HL-60/S4 treated with retinoic acid at 250 ng/mL for 4 days and 3 days (cell line): ENCODE data around the gene PRX.
"Not testable (repeated sequence)": the region's sequence is repeated elsewhere in the genome, so short reads cannot be mapped to it uniquely, and the experiment has no call there.

Source experiments
- in situ Hi-C: fragments of 300-500 bp; cut with MboI; formaldehyde crosslinking; loops from 2 replicates; pipeline ENCODE4 v1.7.0; 2022; ENCODE audit warnings: low sequenced_read_pairs

Gene PRX

DNA sequence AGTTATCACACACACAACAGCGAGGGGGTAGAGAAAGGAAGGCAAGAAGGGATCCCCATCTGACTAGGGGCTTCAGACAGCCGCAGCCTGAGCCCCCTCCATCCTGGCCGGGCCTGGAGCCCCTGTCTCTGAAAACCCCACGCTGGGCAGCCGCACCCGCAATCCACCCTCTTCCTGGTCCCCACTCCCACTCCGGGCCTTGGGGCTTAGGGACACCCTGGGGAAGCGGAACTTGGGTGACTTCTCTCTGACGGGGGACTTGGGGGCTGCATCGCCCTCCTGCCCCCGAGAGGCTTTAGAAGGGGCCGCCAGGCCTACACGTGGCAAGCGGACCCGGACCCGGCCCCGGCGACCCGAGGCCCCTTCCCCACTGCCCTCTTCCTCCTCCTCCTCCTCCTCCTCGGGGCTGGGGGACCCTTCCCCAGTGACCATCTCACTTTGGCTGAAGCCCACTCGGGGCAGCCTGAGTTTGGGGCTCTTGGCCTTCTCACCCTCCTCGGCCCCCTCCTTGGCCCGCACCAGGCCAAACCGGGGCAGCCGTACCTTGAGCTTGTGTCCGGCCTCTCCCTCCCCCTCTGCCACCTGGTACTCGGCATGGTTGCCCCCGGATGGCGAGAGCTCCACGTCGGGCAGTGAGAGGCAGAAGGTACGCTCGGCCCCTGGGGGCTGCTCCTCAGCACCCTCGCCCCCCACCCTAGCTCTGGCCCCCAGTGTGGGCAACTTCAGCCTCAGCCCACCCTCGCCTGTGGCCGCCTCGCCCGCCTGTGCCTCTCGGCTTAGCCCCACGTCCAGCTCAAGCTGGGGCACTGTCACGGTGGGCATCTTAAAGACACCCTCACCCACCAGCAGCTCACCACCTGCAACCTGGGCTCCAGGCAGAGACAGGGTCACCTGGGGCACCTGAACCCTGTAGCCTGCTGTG is 19.0 kb downstream of the PRX start:
- in situ Hi-C loops: no loop called here

DNA sequence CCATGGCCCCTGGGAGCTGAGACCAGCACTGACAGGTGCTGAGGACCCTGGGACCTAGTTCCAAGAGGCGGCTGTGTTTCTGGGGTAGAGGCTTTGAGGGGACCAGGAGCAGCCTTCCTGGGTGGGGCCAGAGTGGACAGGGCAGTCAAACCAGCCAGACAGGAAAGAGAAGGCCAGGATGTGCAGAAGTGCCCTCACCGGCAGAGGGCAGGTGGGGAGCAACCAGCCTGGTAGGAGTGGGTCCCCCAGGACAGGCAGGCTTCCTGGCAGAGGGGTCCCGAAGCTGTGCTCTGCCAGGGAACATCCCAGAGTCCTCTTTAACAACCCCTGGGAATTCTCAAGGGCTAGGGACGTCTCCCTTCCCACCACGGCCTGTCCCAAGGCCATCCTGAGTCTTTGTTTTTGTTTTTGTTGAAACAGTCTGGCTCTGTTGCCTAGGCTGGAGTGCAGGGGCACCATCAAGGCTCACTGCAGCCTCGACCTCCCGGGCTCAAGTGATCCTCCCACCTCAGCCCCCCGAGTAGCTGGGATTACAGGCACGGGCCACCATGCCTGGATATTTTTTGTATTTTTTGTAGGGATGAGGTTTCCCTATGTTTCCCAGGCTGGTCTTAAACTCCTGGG is 20.2 kb downstream of the PRX start:
- in situ Hi-C loops: no loop called here

DNA sequence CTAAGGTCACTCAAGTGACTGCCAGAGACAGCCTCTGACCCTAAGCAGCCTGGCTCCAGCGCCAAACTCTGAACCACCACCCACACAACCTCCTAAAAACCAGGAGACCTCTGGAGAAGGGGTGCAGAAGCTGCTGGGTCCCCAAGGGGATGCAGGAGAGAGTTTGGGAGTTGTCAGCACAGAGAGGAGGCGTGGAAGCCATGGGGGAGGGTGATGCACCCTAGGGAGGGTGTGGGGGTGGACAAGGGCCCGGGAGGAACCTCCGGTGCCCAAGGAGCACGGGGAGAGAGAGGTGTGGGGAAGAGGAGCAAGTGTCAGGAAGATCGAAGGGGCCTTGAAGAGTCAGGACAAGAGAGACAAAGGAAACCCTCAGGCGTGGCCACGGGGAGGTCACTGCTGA is 21.1 kb downstream of the PRX start:
- in situ Hi-C loops: no loop called here

DNA sequence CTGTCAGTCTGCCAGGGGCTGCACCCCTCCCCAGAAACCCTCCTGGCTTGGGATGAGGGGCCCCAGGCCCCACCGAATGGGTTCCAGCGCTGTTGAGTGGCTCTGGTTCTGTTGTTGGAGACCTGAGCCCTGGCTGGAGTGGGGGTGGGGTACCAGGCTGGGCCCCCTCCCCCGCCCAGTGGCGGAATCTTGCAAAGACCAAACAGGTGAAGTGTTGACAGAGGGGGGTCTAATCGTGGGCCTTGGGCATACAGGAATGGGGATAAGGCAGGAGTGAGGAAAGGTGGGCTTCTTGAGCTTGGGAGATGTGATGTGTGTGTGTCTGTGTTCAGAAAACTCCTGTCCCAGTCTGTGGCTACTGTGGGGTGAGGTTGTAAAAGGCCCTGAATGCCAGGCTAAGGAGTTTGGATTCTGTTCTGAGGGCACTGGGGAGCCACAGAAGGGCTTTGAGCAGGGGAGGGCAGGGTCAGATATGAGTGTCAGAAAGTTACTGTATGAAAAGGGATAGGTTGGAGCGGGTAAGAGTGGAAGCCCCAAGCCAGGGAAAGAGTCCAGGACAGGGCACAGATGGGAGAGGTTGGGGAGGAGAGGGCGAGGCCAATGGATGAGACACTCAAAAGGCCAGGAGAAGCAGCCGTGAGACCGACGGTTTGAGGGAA is 23.0 kb downstream of the PRX start, which contains the start of gene HIPK4:
HIPK4 (minus strand) TSS at position 98 of the 659 bp plus-strand sequence. CDS start 279 bp downstream, outside the sequence.
- in situ Hi-C loops: no loop called here

DNA sequence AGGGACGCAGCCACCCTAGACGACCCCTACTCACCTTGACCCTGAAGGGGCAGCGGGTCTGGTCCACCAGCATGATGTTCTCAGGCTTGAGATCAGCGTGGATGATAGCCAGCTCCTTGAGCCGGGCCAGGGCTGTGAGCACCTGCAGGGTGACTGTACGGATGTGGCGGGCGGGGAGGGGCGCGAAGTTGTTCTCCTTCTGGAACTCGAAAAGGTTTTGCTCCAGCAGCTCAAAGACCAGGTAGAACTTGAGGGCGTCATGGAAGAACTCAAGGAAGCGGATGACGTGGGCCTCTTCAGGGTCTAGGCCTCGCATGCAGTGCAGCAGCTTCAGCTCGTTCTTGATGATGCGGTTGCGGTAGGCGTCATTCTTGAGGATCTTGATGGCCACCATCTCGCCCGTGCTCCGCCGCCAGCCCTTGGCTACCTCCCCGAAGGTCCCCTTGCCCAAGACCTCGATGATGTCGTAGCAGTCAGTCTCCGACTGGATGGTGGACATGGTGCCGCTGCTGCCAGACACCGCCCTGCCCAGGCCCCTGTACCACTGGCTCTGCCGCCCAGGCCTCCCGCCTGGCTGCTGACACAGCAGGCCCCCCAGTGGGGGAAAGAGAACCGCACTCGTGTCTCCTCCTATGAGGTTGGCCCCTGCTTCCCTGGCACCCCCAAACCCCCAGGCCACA is 23.6 kb downstream of the PRX start:
- in situ Hi-C loops: no loop called here

DNA sequence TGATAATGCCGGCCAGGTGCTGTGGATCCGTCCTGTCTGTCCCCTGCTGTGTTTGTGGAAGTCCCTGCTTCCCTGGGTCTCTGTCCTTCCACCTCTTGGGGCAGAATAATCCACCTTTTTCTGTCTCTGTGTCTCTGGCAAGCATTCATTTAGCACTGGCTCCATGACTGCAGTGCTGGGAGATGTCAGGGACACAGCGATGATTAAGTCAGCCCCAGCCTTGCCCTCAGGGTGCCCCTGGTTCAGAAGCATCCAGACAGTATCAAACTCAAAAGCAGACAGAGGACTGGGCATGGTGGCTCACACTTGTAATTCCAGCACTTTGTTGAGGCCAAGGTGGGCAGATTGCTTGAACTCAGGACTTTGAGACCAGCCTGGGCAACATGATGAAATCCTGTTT is 24.7 kb downstream of the PRX start:
- in situ Hi-C loops: no loop called here

DNA sequence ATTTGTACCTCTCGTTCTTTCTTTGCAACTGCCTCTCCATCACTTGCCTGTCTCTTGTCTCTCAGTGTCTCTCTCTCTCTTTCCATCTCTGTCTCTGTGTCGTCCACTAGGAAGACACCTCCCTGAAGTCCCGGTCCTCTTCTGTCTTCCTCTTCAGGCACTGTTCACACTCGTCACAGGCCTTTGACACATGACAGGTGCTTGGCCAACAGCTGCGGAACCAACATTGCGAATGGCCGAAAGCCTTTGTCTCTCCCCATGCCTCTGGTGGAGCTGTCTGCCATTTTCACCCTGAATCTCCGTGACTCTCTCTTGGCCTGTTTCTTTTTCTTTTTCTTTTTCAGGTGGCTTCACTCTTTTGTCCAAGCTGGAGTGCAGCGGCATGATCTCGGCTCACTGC is 26.0 kb downstream of the PRX start:
- in situ Hi-C loops: no loop called here

DNA sequence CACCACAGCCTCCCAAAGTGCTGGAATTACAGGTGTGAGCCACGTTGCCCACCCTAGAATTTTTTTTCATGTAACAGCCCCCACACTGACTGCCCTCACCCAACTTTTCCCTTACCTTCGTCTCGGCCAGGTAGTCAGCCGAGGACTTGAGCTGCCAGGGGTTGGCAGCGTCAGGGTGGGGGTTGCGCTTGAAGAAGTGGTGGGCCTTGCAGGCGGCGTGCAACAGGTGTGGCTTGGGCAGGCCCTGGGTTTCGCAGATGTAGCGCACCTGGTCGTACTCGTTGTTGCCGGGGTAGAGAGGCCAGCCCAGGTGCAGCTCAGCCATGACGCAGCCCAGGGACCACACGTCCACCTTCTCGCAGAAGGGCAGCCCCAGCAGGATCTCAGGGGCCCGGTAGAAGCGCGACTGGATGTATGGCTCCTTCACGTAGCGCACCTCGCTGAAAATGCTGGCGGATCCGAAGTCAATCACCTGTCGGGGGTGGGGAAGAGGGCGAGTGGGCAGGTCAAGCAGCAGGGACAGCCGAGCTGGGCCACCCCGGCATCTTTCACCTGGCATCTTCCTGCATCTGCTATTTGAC is 29.4 kb downstream of the PRX start:
- in situ Hi-C loops: no loop called here

DNA sequence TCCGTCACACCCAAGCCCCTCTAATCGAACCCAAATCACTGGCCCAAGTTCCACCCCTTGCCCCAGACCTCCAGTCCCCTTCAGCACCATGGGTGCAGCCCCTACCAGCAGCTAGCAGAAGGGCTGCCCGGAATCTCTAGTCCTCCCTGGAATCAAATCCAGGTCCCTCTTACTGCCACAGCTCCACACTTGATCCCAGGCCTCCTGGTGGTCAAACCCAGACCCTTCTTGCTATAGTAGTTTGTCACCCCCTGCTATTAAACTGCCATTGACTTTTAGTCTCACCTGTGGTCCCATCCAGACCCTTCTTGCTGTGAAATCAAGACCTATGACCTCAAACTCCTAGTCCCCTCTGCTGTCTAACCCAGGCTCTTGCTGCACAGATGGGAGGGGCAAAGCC is 31.9 kb downstream of the PRX start:
- in situ Hi-C loops: no loop called here

DNA sequence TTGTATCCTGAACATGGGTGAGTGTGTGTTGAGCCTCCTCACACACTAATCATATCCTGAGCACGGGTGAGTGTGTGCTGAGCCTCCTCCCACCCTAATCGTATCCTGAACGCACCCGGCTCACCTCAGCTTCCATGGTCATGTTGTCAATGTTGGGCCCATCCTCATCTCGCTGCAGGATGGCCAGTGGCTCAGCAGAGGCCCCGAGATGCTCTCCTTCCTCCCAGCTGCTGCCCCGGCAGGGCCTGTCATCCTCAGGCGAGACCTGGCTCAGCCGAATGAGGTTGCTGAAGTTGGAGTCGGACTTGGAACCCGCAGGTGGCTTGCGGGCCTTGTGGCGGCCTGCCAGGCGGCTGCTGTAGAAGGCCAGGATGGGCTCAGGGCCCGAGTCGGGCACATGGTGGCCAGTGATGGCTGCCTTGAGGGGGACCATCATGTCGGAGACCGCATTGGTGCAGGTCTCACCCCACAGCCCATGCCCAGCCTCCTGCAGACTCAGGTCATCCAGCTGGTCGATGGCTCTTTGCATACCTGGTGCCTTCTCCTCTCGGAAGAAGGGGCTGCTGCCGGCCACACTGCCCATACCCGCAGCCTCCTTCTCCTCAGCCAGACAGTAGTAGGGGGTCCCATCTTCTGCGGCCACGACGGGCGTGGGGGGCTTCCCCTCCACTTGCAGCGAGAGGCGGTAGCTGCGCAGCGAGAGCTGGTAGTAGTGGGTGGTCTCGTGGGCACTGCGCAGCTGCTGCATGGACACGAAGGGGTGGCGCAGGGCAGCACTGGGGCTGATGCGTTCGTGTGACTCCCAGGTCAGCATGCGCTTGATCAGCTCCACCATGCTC is 32.8 kb downstream of the PRX start:
- in situ Hi-C loops: no loop called here

DNA sequence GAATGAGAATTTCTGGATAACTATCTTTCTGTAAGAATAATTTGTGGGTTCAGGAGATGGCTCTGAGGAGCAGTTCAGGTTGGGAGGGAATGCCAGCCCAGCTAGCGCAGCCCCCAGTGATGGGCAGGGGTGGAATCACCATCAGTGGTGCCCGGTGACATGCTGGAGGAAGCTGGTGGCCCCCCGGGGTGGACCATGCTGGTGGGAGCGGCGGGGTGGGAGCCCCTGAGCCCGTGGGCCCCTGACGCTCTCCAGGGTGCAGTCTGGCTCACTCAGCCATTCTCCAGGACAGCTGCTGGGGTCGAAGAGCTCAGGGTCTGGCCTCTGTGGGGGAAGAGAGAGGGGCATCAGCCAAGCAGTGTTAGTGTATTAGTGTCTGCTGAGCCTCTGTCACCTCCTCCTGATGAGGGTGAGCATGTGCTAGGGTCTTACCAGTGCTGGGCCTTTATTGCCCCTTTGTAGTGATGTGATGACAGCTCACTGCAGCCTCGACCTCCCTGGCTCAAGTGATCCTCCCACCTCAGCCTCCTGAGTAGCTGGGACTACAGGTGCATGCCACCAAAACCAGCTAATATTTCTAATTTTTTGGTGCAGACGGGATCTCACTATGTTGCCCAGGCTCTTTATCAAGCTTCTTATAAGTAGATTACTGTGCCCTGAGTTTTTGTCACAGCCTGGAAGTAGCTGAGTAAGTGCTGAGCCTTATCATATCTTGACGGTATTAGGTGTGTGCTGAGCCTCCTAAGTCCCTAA is 33.6 kb downstream of the PRX start:
- in situ Hi-C loops: no loop called here

DNA sequence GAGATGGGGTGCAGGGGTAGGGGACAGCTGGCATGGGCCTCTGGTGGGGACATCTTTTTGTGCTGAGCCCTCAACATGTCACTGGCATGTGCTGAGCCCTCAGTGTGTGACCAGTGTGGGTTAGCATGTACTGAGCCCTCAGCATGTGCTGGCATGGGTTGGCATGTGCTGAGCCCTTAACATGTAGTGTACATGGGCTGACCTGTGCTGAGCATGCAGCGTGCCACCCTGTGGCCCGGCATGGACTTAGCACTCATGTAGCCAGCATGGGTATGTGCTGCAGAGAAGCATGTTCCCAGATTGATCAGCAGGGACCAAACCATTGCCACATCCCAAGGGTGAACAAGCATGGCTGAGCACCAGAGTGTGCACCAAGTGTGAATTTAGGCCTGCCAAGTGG is 34.7 kb downstream of the PRX start:
- in situ Hi-C loops: no loop called here

DNA sequence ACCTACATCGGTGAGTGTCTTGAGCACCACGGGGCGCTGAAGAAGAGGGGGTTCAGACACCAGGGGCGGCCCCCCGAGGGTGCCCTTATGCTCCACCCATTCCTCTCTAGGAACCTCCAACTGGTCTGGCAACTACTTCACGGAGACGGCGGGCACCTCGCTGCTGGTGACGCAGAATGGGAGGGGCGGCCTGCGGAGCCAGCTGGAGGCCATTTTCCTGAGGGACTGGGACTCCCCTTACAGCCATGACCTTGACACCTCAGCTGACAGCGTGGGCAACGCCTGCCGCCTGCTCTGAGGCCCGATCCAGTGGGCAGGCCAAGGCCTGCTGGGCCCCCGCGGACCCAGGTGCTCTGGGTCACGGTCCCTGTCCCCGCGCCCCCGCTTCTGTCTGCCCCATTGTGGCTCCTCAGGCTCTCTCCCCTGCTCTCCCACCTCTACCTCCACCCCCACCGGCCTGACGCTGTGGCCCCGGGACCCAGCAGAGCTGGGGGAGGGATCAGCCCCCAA is 35.2 kb downstream of the PRX start:
- in situ Hi-C loops: no loop called here

DNA sequence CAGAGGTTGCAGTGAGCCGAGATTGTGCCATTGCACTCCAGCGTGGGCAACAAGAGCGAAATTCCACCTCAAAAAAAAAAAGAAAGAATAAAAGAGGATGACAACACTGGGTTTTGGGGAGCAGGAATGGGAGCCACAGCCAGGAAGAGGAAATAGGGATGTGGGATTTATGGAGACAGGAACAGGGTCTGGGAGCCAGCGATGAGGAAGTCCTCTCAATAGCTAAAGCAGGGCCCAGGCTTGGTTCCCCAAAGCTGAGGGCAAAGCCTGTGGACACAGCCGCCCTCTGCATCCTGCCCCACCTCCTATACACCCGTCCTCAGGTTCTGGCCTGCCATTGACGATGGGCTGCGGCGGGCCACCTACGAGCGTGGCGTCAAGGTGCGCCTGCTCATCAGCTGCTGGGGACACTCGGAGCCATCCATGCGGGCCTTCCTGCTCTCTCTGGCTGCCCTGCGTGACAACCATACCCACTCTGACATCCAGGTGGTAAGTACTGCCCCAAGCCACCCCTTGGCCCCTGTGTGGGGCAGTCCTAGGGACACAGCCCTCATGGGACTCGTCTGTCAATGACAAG is 36.8 kb downstream of the PRX start:
- in situ Hi-C loops: no loop called here

DNA sequence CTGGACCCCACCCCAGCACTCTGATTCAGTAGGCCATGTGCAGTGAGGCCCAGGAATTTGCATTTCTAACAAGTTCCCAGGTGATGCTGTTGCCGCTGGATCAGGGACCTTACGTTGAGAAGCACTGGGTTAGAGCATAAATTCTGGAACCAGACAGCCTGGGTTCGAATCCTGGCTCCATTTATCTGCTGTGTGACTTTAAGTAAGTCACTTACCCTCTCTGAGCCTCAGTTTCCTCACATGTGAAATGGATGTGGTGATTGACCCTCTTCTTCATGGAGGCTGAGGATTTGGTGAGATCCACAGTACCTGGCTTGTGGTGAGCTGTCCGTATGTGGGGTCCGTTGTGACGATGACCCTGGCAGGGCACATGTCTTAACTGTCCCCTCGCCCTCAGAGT is 39.1 kb downstream of the PRX start:
- in situ Hi-C loops: no loop called here

DNA sequence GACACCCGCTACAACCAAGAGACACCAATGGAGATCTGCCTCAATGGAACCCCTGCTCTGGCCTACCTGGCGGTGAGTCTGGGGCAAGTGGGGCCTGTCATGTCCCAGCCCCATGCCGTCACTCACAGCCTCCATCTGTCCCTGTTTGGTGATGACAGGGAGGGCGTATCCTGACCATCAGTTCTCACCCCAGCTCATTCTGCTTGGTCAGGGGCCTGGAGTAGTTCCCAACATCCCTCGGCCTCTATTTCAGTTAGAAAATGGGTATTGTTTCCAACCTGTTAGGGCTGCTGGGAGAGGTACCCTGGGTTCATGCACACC is 41.4 kb downstream of the PRX start:
- in situ Hi-C loops: no loop called here

DNA sequence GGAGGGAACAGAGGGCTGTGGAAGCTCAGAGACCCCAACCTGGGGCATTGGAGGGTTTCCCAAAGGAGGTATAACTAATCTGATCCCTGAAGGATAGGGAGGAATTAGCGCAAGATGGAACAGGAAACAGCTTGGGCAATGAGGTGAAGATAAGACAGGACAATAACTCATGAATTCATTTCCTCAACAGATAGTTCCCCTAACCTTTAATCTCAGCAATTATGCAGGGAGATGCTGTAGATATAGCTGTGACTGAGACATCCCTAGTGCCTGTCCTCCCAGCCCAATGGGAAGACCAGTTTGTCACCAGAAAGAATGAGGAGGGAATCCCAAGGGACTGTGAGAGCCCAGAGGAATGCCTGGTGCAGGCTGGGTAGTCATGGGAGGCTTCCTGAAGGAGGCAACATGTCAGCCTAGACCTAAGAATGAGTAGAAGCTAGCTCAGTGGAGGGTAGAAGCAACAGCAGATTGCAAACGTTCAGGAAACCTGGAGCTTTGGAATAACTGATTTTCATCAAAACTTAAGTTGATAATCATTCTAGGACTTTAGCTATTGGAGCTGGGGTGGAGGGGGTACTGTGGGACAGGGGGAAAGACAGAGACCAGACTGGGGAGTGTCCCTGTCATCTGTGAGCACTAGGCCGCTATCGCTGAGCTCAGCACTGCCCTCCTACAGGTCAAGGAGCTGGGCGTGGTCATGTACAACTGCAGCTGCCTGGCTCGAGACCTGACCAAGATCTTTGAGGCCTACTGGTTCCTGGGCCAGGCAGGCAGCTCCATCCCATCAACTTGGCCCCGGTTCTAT is 42.0 kb downstream of the PRX start:
- in situ Hi-C loops: no loop called here

DNA sequence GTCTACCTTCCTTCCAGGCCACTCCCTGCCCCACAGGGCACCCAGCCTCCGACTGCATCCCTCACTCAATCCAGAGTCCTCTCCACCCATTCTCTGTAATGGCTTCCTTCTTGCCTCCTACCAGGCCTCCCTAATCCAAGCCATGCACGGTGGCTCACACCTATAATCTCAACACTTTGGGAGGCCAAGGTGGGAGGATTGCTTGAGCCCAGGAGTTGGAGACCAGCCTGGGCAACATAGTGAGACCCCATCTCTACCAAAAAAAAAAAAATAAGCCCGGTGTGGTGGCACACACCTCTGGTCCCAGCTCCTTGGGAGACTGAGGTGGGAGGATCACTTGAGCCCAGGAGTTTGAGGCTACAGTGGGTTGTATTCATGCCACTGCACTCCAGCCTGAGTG is 42.9 kb downstream of the PRX start:
- in situ Hi-C loops: not testable (repeated sequence)
